Activated CD8-positive, alpha-beta memory T cell treated with anti-CD3 and anti-CD28 coated beads for 48 hours (primary cell): ENCODE measurements around the gene POLR3F.
"Not testable (repeated sequence)": the region's sequence is repeated elsewhere in the genome, so short reads cannot be mapped to it uniquely, and the experiment has no call there.

Experiments
- DNase-seq, 3 experiments: peaks; one replicate each; pipeline ENCODE4 v3.0.0-alpha.2; 2020; ENCODE audit warnings: low read depth in 2 of 3, low spot score in 2 of 3

Gene POLR3F

GRCh38 chr20:18466894-18467730 lies at the start of gene POLR3F, which contains the start of gene DZANK1:
Gene POLR3F, plus strand, starts transcription at chr20:18467390. Its CDS starts 117 bp downstream, at chr20:18467507.
Gene DZANK1, minus strand, starts transcription at chr20:18467030. Its CDS starts 1,672 bp downstream, at chr20:18465358.
- DNase-seq = peak; percentile 76 to 86 (median 83)

GRCh38 chr20:18421608-18422007 lies 45.6 kb upstream of the POLR3F start:
- no peak for DNase-seq

- DNase-seq = no peak
Measured at GRCh38 chr20:18427214-18427613, 40.0 kb upstream of the POLR3F start.

GRCh38 chr20:18428490-18429173 lies 38.6 kb upstream of the POLR3F start:
- no peak for DNase-seq

- no peak for DNase-seq
Measured at GRCh38 chr20:18430172-18430826, 36.9 kb upstream of the POLR3F start.

GRCh38 chr20:18431206-18431605 lies 36.0 kb upstream of the POLR3F start:
- DNase-seq = no peak

GRCh38 chr20:18436847-18437246 lies 30.3 kb upstream of the POLR3F start:
- no peak for DNase-seq

GRCh38 chr20:18440403-18440802 lies 26.8 kb upstream of the POLR3F start:
- DNase-seq = no peak

- no peak for DNase-seq
Measured at GRCh38 chr20:18443886-18444285, 23.3 kb upstream of the POLR3F start.

GRCh38 chr20:18456600-18456999 lies 10.6 kb upstream of the POLR3F start:
- DNase-seq = no peak

- no peak for DNase-seq
Measured at GRCh38 chr20:18465536-18466200, 1.5 kb upstream of the POLR3F start.

GRCh38 chr20:18466574-18466893 lies 656 bp upstream of the POLR3F start:
- no peak for DNase-seq

- no peak for DNase-seq
Measured at GRCh38 chr20:18477218-18477617, 10.0 kb downstream of the POLR3F start.

- no peak for DNase-seq
Measured at GRCh38 chr20:18477821-18478220, 10.6 kb downstream of the POLR3F start.

GRCh38 chr20:18481596-18481995 lies 14.4 kb downstream of the POLR3F start:
- no peak for DNase-seq

- DNase-seq = no peak
Measured at GRCh38 chr20:18488301-18488700, 21.1 kb downstream of the POLR3F start.

- DNase-seq = no peak
Measured at GRCh38 chr20:18496042-18496441, 28.9 kb downstream of the POLR3F start.

- DNase-seq = peak; percentile 50 to 53 (median 52)
Measured at GRCh38 chr20:18496740-18497592, 29.8 kb downstream of the POLR3F start, which contains the start of gene RBBP9. Gene RBBP9, minus strand, starts transcription at chr20:18497225. Its CDS starts 58 bp downstream, at chr20:18497167.

- DNase-seq = no peak
Measured at GRCh38 chr20:18497603-18498002, 30.4 kb downstream of the POLR3F start.

- DNase-seq = not testable (repeated sequence)
Measured at GRCh38 chr20:18501672-18502071, 34.5 kb downstream of the POLR3F start.
